Neural cell (in vitro differentiated cells): ENCODE measurements around the gene WDR7.

Experiments used
- EZH2 ChIP-seq: fragments of 200-600, 300-800 bp; shearing (Covaris generic), sonication (generic); IDR thresholded peaks from 2 replicates; pipeline ENCODE4 v1.6.1; 2014; ENCODE audit warnings: antibody characterized with exemption, low read length, borderline replicate concordance, mild to moderate bottlenecking; ENCODE audit not compliant: insufficient read depth, poor library complexity, severe bottlenecking
- MXI1 ChIP-seq: fragments of 450-650 bp; conservative IDR thresholded peaks from 2 replicates; pipeline ENCODE4 v1.6.1; 2014; ENCODE audit warnings: antibody characterized with exemption, mild to moderate bottlenecking; ENCODE audit not compliant: poor library complexity, severe bottlenecking
- RAD21 ChIP-seq: fragments of 450-650 bp; conservative IDR thresholded peaks from 2 replicates; pipeline ENCODE4 v1.6.1; 2014; ENCODE audit warnings: antibody characterized with exemption, mild to moderate bottlenecking, moderate library complexity
- TF ChIP-seq, protein P1 (sequence below): fragments of 450-650 bp; IDR thresholded peaks from 2 replicates; pipeline ENCODE4 v1.5.1; 2014; ENCODE audit warnings: antibody characterized with exemption, mild to moderate bottlenecking, moderate library complexity; ENCODE audit not compliant: poor library complexity, severe bottlenecking

DNA sequence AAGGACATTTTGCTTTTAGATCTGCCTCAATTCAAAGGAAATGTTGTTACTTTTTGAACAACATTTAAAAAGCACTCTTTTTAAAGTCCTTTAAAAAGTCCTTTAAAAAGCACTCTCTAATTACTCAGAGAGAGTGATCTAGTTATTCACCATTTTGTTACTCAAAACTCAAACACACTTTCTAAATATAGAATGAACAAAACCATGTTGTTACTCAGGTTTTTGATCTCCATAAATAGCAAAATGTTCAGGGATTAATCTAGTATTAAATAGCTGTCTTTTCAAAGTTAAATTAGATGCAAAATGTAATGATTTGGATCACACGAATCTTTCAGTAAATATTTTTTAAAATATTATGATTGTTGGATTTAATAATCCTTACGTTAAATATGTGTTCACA is 352.2 kb downstream of the WDR7 start:
- TF ChIP-seq, protein P1, sequence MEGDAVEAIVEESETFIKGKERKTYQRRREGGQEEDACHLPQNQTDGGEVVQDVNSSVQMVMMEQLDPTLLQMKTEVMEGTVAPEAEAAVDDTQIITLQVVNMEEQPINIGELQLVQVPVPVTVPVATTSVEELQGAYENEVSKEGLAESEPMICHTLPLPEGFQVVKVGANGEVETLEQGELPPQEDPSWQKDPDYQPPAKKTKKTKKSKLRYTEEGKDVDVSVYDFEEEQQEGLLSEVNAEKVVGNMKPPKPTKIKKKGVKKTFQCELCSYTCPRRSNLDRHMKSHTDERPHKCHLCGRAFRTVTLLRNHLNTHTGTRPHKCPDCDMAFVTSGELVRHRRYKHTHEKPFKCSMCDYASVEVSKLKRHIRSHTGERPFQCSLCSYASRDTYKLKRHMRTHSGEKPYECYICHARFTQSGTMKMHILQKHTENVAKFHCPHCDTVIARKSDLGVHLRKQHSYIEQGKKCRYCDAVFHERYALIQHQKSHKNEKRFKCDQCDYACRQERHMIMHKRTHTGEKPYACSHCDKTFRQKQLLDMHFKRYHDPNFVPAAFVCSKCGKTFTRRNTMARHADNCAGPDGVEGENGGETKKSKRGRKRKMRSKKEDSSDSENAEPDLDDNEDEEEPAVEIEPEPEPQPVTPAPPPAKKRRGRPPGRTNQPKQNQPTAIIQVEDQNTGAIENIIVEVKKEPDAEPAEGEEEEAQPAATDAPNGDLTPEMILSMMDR = no peak
- no peak for TF ChIP-seq RAD21
- no peak for TF ChIP-seq MXI1
- TF ChIP-seq EZH2 = no peak
